Activated T-cell treated with anti-CD3 and anti-CD28 coated beads for 1 hour (primary cell): Measurements from ENCODE around the gene ZBTB25.

Experiments used
- DNase-seq: peaks from one replicate; pipeline ENCODE4 v3.0.0-alpha.2; 2020; ENCODE audit warnings: low read depth

The ZBTB25 gene

GRCh38 chr14:64475585-64476273 lies 27.9 kb downstream of the ZBTB25 start:
- DNase-seq = no peak

DNA sequence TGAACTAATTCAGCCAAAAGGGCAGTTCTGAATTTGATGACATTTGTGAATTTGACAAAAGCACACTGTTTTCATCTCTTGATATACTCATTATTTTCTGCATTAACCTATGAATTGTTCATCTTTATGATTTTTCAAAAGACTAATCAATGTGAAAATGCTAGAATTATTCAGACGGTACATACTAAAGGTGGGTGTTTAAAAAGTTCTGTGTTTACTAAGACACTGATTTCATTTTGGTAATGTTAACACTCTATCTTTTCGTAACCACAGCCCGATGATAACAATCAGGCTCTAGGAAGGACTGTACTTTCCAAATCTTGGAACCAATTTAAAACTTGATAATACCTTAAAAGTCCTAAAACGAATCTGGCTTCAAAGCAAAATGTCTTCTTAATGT lies 28.9 kb downstream of the ZBTB25 start:
- DNase-seq = no peak

GRCh38 chr14:64474041-64474440 lies 29.6 kb downstream of the ZBTB25 start:
- no peak for DNase-seq

DNA sequence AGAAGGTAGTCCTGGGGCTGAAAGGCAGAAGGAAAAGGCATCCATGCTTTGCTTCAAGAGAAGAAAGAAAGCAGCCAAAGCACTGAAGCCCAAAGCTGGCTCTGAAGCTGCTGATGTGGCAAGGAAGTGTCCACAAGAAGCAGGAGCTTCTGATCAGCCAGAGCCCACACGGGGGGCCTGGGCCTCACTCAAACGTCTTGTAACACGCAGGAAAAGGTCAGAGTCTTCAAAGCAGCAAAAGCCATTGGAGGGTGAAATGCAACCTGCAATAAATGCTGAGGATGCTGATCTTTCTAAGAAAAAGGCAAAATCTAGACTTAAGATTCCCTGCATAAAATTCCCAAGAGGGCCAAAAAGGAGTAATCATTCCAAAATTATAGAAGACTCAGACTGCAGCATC lies 35.2 kb downstream of the ZBTB25 start:
- DNase-seq = no peak

- DNase-seq = no peak
These were observed 36.1 kb downstream of the ZBTB25 start for GRCh38 chr14:64467566-64467965.

GRCh38 chr14:64467101-64467500 lies 36.5 kb downstream of the ZBTB25 start:
- no peak for DNase-seq

GRCh38 chr14:64465831-64466554 lies 37.6 kb downstream of the ZBTB25 start:
- no peak for DNase-seq

DNA sequence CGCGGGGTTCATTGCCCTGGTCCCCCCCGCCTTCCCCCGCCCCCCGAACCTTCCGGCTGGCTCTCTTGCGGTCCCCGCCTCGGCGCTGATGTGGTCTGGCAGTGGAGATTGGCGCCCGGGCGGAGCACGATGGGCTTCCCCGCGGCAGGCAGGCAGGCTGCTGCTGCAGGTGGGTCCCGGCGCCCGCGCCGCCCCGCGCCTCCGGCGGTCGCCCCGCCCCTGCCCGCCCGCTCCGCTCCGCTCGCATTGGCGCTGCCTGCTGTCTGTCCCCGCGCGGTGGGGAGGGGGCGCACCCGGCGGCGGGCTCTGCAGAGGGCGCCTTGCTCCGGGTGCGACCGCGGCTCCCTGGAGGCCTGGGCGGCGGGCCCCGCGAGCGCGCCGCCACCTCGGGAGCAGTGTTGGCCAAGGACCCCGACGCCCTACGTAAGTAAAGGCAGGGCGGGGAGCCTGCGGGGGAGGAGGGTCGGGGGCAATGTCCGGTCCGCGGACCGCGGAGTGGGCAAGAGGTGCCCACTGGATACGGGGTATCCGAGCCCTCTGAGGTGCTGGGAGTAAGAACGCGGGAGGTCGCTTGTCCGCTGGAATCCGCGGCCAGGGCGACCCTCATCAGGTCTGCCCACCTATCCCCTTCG lies 38.3 kb downstream of the ZBTB25 start, which contains the start of gene AKAP5:
Gene AKAP5 (plus strand): TSS at position 309 of the 632 bp plus-strand sequence. CDS start 2,896 bp downstream, outside the sequence.
- peak; percentile 41 for DNase-seq

- DNase-seq = no peak
These were observed 39.0 kb downstream of the ZBTB25 start for GRCh38 chr14:64464651-64465050.

- DNase-seq = no peak
These were observed 39.8 kb downstream of the ZBTB25 start for GRCh38 chr14:64463873-64464272.

GRCh38 chr14:64463195-64463594 lies 40.4 kb downstream of the ZBTB25 start:
- DNase-seq = no peak

- no peak for DNase-seq
These were observed 42.4 kb downstream of the ZBTB25 start for GRCh38 chr14:64461221-64461620.

- no peak for DNase-seq
These were observed 44.1 kb downstream of the ZBTB25 start for GRCh38 chr14:64459405-64460136.

DNA sequence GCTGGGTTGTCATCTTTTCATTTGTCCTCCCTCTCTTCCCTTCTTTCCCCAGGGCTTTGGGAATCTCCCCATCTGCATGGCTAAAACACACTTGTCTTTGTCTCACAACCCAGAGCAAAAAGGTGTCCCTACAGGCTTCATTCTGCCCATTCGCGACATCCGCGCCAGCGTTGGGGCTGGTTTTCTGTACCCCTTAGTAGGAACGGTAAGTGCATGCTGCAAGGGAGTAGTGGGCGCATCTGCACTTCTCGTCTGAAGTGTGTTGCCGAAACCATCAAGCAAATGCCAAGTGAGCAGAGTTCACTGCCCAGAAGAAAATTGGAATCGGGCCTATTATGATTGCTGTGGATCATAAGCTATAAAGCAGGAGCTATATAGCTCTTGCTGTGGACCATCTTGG lies 49.0 kb downstream of the ZBTB25 start:
- DNase-seq = no peak

- no peak for DNase-seq
These were observed 53.4 kb downstream of the ZBTB25 start for GRCh38 chr14:64450255-64450654.

DNA sequence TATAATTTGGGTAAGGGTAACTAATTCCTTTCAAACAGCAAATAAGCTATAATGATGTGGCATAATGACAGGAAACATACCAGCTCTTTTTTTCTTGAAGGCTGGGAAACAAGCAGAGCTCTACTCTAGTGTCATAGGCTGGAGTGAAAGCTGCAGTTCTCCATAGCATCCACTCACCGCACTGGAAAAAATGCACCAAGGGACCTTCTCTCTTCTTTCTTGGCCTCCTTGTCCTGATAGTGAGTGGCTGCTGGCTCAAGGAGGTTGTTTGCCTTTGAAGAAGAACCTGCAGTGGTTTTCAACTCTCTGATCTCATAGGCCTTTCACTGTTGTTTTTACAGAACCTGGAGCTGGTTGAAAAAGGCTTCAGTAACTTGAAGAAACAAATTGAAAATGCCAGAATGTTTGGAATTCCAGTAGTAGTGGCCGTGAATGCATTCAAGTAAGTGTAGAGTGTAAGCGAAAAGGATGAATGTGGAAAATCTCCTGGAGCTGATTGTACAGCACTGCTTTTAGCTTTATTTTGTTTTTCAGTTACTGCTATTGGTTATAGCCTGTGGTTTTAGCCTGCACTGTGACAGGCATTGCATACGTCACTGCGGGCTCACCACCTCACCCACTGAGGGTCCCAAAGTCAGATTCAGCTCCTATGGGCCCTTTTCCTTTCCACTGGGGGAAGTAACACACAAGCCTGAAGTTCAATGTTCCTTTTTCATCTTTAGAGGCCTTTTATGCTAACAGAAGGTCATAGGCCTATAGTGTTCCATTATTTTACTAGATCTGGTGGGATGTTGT lies 55.6 kb downstream of the ZBTB25 start:
- DNase-seq = no peak

DNA sequence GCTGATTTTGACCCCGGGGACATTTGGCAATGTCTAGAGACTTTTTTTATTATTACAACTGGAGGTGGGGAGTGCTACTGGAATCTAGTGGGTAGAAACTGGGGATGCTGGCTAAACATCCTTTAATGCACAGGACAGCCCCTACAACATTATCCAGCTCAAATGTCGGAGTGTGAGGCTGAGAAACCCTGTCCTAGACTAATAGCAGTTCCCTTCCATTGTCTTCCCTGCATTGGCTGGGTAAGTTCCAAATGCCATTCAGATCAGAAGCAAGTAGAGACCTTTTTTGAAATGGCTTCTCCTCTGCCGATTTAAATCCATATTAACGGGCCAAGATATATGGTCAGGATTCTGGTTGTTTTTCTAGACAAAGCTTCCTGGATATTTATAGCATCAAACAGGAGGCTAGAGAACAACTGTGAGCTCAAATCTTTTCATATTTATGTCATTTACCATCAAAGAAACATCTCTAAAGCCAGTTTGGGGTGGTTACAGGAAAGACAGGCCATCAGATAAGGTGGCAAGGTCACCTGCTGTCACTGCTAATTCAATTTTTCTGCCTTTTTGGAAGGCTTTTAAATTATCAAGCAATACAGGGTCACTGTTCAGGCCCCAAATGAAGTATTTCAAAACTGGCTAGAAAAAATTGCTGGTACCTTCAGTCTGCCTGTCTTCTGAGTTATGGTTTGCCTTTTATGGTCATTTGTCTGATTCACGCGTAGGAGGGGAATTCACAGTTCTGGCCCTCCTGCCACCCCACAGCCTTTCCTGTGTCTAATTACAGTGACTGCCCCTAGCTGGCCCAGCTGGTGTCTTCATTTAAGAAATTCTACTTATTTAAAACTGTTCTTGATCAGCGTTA lies 58.4 kb downstream of the ZBTB25 start:
- DNase-seq = peak; percentile 14

DNA sequence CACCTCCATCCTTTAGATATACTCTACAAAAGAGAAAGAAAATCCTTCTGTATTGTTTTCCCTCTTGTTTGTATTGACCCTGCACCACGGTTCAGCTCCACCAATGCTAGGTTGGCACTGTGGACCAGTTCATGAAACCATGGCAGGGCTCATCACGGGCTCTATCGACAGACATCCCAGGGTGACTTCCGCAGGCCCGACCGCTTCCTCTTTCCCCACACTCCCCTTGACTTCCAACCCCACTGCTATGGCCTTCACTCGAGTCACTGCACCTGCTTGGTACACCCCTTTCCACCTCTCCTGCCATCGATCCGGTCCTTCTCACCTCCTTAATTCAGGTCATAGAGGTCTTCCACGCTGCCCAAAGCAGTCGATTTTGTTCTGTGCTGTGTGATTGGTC lies 59.5 kb downstream of the ZBTB25 start:
- no peak for DNase-seq

DNA sequence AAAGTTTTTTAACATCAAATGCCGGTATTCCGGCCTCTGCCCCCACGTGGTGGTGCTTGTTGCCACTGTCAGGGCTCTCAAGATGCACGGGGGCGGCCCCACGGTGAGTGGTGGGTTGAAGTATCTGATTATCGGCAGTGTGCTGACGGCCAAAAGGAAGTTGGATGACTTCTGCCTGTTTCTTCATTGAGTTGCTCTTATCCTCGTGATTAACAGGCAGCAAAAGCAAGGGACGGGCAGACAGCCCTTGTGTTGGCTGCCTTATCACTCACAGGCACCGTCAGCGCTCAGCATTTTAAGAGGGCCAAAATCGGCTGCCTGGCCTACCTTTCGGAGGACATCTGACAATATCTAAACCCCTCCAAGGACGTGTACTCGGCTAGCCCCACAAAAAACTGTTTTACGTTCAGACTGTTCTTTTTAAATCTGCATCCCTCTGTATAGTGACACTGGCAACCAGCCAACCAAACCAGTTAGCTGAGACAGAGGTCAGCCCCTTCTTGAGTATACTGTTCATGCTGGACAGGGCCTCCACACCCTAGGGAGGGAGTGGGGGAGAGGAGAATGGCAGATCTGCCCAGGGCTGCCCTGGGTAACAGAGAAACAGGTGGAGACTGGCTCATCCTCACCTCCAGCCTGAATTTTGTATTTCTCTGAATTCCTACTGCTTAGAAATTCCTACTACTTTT lies 61.2 kb downstream of the ZBTB25 start:
- DNase-seq = no peak

- no peak for DNase-seq
These were observed 63.1 kb downstream of the ZBTB25 start for GRCh38 chr14:64440494-64440893.
